NCI-H524 treated with DMSO at 0.1 percent for 48 hours (cell line): ENCODE results near the gene PAX5.

Source experiments
- DNase-seq: peaks from one replicate; lab custom pipeline; 2025; lab: John Stamatoyannopoulos, UW

The PAX5 gene

DNA sequence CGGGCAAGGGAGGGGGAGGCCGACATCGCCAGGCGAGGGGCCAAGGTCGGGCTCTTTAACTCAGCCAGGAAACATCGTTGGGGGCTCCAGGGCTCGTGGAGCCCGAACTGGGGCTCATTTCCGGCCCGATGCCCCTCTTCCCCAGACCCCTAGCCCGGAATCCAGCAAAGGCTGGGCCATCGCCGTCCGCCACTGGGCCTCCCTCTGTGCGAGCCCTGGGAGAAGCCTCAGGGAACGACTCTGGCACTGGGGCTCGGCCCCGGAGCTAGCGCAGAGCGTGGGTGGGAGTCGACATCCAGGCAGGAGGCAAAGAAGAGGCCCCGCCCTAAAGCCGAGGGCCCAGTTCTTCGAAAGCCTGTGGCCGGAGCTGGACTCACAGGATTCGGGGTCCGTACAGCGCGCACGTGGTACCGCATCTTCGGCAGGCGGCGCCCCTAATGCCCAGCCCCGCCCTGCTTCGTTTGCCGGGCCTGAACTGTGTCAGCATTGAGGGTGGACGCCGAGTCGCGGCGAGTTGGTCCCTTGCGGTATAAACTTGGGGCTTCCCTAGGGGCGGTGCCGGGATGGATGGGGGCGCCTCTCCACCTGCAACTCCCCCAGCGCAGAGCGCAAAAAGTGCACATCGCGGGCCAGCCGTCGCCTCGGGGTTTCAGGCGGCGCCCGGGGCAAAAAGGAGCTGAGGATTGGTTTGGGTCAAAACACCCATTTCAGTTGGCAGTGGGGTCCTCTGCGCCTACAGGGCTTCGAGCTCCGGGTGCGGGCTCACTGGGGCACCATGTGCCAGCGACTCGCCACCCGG, 3.6 kb upstream of the PAX5 start:
- DNase-seq = no peak

DNA sequence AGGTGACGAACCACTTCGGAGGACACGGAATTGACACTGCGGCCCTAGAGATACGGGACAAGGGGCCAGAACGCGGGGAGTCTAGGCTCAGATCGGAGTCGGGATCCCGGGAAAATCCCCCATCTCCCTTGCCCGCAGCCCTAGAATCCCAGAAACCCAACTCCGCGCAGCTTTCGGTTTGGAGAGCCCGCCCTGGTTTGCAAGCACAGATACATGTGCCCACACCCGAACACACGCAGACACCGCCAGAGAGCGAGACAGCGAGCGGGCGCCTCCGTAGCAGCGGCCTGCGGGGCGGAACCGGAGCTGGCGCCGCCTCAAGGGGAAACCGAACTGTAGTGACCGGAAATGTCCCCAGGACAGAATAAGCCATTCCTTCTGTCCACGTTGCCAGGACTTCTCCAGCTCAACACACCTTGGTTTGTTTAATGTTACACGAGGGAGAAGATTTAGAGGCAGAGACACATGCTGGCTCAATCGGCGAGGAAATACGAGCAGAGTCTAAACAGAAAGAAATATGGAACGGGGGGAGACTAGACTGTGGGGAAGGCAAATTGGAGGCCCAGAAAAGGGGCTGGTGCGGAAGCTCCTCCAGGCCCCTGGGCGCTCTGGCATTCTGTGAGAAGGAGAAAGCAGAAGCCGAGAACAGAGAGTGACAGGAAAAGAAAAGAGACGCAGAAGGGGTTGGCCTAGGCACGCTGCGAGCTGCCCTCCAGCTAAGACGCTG, 2.9 kb upstream of the PAX5 start:
- no peak for DNase-seq

DNA sequence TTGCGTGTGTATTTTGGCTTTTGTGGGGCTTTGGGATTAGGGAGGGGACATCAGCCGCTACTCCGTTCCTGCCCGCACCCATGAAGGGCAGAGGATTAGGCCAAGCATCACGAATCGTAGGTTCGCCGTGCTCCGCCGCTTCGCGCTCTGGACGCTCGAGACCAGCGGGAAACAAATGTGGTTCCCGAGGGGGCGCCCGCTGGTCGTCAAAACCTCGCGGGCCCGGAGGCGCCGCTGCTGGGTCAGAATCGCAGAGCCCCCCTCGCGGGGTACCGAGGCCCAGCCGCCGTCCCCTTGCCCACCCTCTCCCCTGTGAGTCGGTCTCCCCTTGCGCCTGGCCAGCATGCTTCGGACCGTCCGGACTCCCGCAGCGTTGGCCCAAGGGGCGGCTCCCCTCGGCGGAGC, 2.3 kb upstream of the PAX5 start:
- no peak for DNase-seq

DNA sequence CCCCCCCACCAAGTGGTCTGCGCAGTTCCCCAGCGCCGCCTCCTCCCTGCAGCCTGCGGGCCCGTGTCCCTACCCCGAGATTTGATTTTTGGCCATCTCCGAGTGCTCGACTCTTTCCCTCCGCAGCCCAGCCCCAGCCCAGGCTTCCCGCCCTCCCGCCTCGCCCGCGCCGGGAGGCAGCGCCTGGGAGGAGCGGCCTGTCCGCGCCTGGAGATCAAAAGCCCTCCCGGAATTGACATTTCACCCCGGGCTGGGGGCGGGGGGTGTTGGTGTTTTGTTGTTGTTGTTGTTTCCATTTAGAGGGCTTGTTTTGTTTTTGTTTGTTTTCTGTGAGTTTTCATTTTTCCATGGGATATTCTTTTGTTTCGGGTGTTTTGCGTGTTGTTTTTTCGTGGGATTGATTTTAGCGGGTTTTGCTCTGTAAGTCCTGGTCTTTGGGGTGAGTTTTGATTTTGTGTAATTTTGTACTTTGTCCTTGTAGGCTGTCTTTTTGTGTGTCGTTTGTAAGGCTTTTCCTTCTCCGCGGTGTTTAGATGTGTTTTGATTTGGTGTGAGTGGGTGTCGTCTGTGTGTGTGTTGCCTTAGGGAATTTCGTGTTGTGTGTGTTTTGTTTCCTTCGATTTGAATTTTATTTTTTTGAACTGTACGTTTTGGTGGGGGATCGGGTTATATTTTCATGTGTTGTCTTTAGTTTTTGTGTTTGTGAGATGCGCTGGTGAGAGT, 1.7 kb upstream of the PAX5 start:
- DNase-seq = no peak

DNA sequence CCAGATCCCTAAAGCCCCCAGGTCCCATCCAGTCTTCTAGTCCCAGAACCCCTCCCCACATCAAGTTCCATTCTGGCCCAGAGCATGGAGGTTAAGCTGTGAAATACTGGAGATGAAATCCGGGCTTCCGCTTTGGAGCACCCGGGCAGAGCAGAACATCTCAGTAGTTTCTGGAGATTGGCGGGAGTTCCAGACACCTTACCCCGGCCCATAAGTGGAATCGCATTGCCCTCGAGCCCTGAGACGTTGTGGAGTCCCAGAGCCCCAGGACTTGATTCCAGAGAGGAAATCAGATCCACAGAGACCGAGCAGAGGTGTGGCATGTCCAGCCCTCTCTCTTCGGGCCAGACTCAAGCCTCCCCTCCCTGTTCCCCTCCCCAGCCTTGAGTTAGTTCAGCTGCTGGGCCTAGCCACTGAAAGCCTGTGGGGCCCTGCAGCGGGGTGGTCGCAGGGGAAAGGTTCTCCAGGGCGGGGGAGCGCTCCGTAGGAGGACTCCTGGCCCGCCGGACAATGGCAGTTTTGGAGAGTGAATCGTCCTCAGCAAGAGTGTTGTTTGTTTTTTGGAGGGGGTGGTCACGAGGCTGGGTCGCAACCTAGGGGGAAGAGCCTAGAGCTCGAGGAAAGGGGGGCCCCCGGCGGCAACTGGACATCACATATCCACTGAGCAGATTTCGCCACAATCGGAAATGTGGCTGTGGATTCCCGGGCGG, 1.0 kb upstream of the PAX5 start:
- no peak for DNase-seq

DNA sequence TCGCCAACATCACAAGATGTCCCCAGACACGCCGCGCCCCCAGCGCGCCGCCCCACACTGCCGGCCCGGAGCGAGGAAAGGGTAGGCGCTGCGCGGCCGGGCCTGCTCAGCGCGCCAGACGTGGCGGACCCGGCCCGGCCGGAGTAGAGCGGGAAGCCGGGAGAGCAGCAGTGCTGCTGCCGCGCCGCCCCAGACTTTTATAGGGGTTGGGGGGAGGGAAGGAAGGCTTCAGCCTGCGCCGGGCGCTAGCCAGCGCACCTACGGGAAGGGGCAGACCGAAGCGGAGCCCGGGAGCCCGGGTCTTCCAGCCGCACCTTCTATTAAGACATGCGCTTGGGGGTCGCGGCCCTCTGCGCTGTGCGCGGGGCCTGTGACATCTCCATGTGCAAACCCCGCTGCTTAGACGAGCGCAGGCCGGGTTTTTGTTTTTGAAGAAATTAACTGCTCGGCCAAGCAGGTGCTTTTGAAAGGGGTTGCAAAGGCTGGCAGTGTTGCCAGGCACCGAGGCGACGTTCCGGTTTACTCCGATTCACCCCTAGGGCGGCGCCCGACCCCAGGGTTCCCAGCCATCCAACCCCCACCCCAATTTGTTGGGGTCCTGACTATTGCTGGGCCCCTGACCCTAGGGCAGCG, 353 bp upstream of the PAX5 start:
- DNase-seq = no peak

DNA sequence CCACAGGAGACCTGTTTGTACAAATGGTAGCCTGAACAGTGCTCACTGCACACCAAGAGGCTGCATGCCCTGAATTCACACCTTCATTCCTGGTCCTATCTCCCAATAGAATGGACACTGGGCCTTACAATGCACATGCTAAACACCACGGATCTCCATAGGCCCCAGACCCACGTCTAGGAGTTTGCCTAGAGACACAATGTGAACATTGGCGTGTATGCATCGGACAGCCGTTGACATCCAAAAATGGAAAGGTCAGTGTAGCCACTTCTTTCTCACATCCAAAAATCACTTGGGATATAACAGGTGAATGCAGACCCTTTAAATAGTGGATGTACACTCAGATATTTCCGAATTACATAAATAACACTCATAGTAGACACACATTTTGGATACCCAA, 927 bp downstream of the PAX5 start:
- no peak for DNase-seq

DNA sequence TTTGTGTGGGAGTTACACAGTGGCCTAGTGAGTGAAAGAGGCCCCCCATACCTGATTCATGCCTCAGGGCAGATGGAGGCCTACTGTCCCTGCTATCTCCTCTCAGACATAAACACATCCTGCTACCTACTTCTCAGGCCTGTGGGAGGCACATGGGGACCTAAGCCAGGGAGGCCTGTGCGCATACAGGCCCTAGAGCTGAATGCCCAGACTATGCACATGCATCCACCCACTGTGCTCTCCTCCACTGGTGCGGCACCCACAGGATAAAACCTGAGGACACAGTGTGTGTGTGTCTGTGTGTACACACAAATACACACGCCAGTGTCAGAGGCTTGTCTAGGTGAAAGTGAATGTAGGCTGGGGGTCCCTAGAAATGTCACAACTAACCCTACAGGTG, 1.4 kb downstream of the PAX5 start:
- DNase-seq = no peak

DNA sequence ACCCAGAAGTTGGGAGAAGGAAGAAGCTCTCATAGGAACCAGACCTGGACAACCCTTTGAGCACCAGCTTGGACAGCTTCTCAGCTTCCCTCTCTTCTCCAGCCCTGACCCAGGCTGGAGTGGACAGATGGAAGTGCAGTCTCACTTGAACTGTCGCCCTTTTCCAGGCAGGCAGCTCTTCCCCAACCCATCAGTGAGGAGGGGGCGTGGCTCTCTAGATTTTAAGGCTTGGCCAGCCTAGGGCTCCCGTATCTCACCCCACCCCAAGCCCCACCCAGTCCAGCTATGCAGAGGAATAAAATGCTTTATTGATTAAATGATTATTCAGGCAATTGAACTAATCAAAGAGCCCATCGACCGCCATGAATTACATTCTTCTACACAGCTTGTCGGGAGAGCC, 2.2 kb downstream of the PAX5 start:
- DNase-seq = no peak

DNA sequence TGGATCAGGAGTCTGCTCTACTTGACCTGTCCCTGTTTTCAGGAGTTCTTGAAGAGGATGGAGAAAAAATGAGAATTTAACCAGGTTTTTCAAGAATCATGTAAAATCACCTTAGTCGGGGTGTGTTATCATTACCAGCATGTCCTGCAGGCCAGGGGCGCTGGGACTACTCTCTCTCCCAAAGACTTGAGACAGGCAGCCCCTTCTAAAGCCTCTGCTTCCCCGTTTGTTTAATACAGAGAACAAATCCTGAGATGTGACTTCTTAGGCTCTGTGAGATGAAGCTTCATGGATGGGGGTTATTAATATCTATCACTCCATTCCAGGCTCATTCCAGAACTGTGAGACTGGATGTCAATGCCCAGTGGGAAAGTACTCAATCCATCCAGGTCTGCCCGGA, 3.0 kb downstream of the PAX5 start:
- DNase-seq = no peak

DNA sequence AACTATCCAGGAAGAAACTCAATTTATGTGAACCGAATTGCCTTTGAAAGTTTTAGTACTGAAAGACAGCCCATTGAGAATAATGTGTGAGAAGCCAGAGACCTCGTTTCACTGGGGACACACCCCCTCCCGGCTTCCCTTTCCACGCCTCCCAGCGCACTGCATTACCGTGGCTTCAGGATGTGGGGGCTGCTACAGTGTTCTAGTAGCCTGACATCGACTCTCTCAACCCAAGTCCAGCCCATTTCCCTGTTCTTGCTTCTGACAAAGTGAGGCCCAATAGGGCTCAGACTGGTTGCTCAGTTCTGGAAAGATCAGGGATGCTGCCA, 3.5 kb downstream of the PAX5 start:
- no peak for DNase-seq

DNA sequence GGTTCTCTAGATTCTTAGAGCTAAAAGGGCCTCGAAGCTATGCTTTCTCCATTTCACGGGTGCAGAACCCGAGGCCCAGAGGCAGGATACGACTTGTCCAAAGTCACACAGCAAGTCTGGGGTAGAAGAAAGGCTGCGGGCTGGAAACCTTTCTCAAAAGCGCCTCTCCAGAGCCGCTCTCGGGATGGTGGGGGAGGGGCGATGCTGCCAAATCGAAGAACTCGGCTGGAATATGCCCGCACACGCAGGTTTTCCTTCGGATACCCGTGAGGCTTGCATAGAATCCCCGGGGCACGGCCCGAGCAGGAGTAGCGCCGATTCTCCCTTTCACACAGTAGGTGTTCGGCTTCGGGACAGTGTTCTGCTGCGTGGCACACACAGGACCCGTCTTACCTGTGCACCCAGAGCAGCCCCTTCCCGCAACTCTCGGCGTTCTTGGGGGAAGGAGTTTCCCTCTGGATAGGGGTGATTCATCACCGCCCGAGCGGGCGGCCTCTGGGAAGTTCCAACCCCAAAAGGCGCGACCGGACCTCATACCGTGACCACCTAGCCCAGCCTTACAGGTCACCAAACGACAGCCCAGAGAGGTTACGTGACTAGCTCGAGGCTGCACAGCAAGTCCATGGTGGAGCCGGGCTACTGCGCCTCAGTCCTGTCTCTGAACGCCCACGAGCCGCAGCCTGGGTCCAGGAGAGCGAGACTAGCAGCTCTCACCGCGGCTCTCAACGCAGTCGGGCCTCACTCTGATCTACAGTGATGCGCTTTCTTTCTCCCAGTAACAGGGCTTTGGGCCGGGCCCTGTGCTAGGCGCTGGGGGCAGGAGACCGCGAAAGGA, 4.1 kb downstream of the PAX5 start:
- no peak for DNase-seq

DNA sequence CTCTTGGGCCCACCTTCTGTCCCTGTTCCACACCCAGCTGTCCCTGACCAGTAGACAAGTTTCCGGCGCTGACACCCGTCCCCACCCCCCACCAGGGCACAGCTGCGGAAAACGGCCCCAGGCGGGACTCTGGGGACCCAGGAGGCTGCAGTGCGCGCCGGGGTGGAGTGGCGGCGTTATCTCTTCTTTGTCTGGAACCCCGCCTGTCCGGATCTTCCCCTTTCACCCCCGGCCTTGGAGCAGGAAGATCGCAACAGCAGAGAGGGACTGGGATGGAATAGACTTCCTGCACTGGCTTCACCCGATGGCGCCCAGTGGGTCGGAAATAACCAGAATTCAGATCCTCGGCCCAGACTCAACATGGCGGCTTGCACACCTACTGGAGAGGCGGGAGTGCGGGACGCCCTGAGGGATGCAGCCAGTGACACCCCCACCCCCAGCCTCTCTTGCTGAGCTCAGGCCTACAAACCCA, 4.7 kb downstream of the PAX5 start:
- DNase-seq = no peak

DNA sequence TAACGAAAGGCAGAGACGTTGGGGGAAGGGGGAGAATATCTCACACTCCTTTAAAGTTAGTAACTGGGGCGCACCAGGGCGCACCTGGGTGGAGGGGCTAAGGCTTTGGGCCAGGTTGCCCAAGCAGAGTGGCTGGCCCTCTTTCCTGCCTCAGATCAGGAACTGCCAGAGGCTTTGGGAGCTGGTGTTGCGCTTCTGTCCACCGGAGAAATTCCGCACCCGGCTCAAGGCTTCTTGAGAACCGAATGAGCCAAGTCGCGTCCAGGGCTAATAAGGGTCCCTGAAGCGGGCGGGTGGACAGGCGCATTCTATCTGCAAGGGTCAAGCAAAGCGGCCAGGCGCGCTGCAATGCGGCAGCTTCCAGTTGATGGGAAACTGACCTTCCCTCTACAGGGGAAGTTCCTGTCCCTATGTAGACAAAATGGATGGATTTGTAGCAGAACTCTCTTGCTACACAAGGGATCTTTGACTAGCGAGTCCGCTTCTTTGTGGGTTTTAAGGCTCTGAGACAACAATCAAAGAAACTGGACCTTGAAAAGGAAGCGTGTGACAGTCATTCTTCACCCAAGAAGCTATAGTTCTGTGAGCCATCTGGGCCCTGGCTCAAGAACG, 5.5 kb downstream of the PAX5 start:
- DNase-seq = no peak

DNA sequence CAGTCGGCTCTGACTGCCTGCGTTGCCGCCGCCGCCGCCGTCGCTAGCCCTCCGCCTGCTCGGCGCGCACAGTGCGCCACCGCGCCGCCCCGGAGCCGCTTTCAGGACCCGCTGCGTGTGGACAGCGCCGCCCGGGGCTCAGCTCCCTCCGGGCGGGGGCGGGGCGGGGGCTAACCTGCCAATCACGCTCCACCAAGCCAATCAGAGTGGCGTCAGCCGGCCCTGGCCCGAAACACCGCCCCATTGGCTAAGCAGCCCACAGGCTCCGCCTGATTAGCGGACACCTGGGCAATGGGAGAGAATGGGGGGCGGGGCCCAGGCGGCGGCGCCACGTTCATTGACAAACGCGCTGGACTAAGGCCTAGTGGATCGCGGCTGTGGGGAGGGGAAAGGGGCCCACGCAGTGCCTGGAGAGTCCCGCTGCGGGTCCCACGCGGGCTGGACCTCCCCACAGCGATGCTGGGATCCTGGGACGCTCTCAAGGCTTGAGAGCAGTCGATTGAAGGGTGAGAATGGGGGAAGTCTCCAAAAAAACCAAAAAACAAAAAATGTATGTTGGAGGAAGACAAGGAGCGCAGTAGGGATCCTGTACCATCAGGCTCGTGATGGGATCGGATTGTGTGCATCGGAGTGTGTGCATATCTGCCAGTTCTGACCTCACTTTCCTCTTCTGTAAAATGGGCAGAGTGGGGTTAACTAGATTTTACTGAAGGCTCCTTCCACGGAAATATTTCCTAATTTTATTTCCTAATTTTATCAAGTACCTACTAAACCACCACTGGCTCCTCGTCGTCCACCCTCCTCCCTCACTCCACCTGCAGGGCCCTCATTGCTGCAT, 6.3 kb downstream of the PAX5 start:
- DNase-seq = peak; percentile 60

DNA sequence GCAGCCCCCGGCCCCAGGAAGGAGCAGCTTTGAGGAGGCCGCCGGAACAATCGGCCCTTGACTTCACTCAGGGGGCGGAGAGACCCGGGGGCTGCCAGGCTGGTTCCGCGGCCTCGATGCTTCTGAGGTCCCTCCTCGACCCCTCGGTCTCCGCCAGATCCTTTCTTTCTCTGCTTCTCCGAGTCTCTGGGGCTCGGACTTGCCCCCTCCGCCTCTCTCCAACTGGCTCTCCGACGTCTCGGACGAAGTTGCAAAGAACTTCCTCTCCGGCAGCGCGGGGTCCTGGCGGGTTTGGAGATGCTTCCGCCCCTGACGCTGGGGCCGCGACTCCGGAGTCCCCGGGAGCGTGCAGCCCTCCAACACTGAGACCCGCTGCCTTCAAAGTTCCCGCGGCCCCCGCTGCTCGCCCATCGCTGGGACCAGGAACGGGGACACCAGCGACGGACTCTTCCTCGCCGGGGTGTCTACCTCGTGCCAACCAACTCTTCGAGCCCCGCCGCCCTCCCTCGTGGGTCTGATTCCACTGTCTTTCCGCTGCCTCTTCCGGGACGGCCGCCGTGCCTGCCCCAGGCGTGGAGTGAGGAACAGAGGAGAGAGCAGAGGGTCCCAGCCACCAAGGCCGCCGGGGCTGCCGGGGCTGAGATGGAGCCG, 7.0 kb downstream of the PAX5 start:
- DNase-seq = no peak

DNA sequence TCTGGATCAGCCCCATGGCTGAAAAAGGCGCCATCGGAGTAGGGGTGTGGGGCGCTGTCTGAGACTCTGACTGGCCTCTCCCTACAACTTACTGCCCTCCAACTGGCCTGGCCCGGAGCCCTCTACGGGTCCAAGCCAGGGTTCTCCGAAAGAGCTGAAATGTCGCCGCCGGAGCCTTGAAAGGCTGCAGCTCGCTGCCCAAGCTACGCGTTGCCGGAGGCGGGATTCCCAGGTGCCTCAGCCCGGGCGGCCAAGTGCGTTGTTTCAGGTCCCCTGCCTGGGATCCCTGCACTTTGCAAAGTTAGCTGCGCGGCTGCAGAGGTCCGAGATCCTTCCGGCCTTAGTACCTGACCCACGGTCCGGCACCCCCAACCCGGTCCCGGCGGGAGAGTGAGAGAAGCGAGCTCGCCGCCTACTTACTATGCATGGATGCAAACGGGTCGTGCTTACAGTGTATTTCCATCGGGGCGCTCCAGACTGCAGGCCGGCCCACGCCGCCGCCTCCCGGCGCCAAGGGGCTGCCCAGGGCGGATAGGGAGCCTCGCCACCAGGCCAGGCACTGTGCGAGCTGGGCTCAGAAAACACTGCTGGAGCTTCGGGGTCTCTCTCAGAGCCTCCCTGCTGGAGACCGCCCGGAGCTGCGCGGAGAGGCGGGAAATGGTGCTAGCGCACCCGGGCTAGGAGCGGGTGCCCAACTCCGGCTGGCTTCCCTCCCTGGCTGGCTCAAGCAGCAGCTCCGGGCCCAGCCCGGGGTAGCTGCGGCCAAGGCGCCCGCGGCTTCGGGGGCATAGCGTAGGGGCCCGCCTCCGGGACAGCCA, 7.7 kb downstream of the PAX5 start:
- DNase-seq = no peak

DNA sequence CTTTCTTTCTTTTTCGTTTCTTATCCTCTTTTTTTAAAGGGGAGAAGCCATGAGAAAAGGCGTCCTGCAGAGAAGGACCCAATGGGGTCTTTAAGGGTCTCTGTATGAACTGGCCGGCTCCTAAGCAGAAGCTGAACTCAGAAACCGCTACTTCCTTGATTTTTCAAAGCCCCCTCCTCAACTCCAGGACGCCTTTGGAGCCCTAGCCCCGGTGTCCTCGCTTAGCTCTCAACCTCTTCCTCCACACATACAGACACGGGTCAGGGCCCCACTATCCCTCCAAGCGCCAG, 8.3 kb downstream of the PAX5 start:
- DNase-seq = no peak
